Endothelial cell of umbilical vein (primary cell): Measurements from ENCODE around the gene SFI1.

Experiments used
- EZH2 ChIP-seq: IDR thresholded peaks from 2 replicates; pipeline ENCODE4 v1.6.1; 2012; ENCODE audit warnings: borderline replicate concordance, low read depth, mild to moderate bottlenecking, moderate library complexity, low read length, inconsistent platforms; ENCODE audit not compliant: severe bottlenecking
- JUN ChIP-seq: IDR thresholded peaks from 2 replicates; pipeline ENCODE4 v1.6.1; 2011; ENCODE audit warnings: borderline replicate concordance, low read depth; ENCODE audit not compliant: insufficient read length, insufficient read depth
- MYC ChIP-seq: IDR thresholded peaks from one replicate; pipeline ENCODE4 v1.6.1; 2011; ENCODE audit warnings: mild to moderate bottlenecking, low read depth, low read length
- POLR2A ChIP-seq: IDR thresholded peaks from 2 replicates; pipeline ENCODE4 v1.6.1; 2012; ENCODE audit warnings: low read depth, mild to moderate bottlenecking, control low read depth, low read length
- TF ChIP-seq, protein P1 (sequence below), 2 donors: IDR thresholded peaks; 1 replicate in 1 of 2; 2 replicates in 1 of 2; pipeline ENCODE4 v1.5.1; 2011; ENCODE audit warnings: low read length in 2 of 2, mild to moderate bottlenecking in 2 of 2, moderate library complexity in 2 of 2, control low read depth in 1 of 2, inconsistent platforms in 1 of 2, low read depth in 1 of 2; ENCODE audit not compliant: insufficient read depth in 1 of 2; ENCODE audit errors: extremely low read depth in 1 of 2
- TF ChIP-seq, protein P2 (sequence below): IDR thresholded peaks from 2 replicates; pipeline ENCODE4 v1.6.1; 2011; ENCODE audit not compliant: insufficient read depth, insufficient read length

DNA sequence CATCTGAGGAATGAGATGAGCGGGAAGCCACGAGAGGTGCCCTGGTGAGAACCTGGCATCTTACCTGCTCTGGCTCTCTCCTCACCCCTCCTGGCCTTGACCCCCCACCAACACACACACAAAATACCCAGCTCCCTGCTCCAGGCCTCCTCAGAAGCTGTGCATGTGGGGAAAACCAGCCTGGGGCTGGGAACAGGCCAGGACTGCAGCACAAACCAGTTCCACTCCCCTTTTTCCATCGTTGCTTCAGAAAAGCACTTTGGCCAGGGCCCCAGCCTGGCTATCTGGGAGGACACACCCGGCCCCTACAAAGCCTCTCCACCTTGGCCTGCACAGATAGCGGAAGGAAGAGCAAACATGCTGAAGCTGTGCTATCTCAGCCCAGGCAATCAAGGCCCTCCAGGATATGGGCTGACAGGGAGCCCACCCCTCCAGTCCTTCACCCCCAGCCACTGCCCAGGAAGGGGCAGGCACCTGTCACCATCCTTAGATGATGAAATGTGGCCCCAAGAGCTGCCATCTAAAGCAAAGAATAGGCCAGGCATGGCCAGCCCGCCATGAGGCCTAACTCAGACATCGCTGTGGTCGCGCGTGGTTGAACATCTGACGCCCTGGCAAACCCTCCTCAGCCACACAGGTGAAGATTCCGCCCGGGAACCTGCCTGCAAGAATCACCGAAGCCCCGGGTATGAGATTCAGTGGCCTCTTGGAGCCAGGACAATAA lies 130.3 kb downstream of the SFI1 start:
- TF ChIP-seq, protein P1, sequence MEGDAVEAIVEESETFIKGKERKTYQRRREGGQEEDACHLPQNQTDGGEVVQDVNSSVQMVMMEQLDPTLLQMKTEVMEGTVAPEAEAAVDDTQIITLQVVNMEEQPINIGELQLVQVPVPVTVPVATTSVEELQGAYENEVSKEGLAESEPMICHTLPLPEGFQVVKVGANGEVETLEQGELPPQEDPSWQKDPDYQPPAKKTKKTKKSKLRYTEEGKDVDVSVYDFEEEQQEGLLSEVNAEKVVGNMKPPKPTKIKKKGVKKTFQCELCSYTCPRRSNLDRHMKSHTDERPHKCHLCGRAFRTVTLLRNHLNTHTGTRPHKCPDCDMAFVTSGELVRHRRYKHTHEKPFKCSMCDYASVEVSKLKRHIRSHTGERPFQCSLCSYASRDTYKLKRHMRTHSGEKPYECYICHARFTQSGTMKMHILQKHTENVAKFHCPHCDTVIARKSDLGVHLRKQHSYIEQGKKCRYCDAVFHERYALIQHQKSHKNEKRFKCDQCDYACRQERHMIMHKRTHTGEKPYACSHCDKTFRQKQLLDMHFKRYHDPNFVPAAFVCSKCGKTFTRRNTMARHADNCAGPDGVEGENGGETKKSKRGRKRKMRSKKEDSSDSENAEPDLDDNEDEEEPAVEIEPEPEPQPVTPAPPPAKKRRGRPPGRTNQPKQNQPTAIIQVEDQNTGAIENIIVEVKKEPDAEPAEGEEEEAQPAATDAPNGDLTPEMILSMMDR (IDR thresholded peaks at IDR 0.05; ENCODE audit: extremely low read depth in 1 of 2, insufficient read depth in 1 of 2, low read depth in 1 of 2, low read length in 2 of 2) = no peak
- TF ChIP-seq POLR2A (no peak), EZH2 (no peak), JUN (no peak), MYC (no peak)
- TF ChIP-seq, protein P2, sequence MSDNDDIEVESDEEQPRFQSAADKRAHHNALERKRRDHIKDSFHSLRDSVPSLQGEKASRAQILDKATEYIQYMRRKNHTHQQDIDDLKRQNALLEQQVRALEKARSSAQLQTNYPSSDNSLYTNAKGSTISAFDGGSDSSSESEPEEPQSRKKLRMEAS = no peak
